SK-N-SH treated with all-trans-retinoic acid at 6 μM for 48 hours (cell line): ENCODE results near the gene C9.

Experiments
- ARNTL ChIP-seq: fragments of 450-650 bp; formaldehyde crosslinking; IDR thresholded peaks from 2 replicates; pipeline ENCODE4 v1.5.0; 2020; ENCODE audit warnings: low read depth, mild to moderate bottlenecking, moderate library complexity, borderline replicate concordance
- CREB5 ChIP-seq: fragments of 250-450 bp; sonication (Bioruptor Pico); IDR thresholded peaks from 2 replicates; pipeline ENCODE4 v1.5.1; 2020; ENCODE audit warnings: low read depth, mild to moderate bottlenecking, moderate library complexity
- CSDC2 ChIP-seq: fragments of 250-450 bp; sonication (Bioruptor Pico); IDR thresholded peaks from 2 replicates; pipeline ENCODE4 v1.5.0; 2020; ENCODE audit warnings: mild to moderate bottlenecking, moderate library complexity
- ISL1 ChIP-seq: fragments of 250-450 bp; sonication (Bioruptor Pico); IDR thresholded peaks from 2 replicates; pipeline ENCODE4 v2.1.2; 2022; ENCODE audit warnings: mild to moderate bottlenecking, moderate library complexity
- PPARA ChIP-seq: fragments of 250-450 bp; sonication (Bioruptor Pico); IDR thresholded peaks from 2 replicates; pipeline ENCODE4 v1.5.0; 2020; ENCODE audit warnings: mild to moderate bottlenecking, borderline replicate concordance
- SNAI2 ChIP-seq: fragments of 250-450 bp; sonication (Bioruptor Pico); IDR thresholded peaks from 2 replicates; pipeline ENCODE4 v1.5.0; 2020; ENCODE audit warnings: mild to moderate bottlenecking, moderate library complexity
- TCF4 ChIP-seq: fragments of 250-450 bp; sonication (Bioruptor Pico); IDR thresholded peaks from 2 replicates; pipeline ENCODE4 v1.8.0; 2021; ENCODE audit warnings: mild to moderate bottlenecking, moderate library complexity, borderline replicate concordance
- ZFP30 ChIP-seq: fragments of 450-650 bp; formaldehyde crosslinking; IDR thresholded peaks from 2 replicates; pipeline ENCODE4 v1.5.0; 2022; ENCODE audit warnings: mild to moderate bottlenecking, moderate library complexity
- ZNF8 ChIP-seq: fragments of 450-650 bp; formaldehyde crosslinking; IDR thresholded peaks from 2 replicates; pipeline ENCODE4 v1.5.0; 2020; ENCODE audit warnings: mild to moderate bottlenecking, moderate library complexity
- TF ChIP-seq, protein P1 (sequence below): fragments of 250-450 bp; sonication (Bioruptor Pico); IDR thresholded peaks from 2 replicates; pipeline ENCODE4 v1.5.0; 2020; ENCODE audit warnings: mild to moderate bottlenecking, moderate library complexity

DNA sequence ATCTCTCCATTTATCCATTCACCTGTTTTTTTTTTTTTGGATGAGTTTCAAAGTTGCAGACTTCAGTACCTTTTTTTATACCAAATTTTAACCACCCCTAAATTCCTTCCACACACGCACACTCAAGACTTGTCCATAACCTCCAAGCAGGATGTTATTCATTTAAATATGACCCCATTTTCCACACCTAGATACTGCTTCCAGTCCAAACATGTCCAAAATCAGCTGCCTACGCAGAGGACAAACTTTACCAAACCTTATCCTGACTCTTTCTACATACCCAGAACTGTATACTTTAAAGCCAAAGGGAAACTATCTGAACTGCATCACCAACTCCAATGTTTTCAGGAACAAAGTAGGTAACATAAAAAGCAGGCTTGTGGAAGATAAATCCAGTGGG, 108.9 kb downstream of the C9 start:
- TF ChIP-seq SNAI2 (CRISPR knock-in tag) (no peak), ISL1 (no peak), ARNTL (CRISPR knock-in tag) (no peak), TCF4 (CRISPR knock-in tag) (no peak), PPARA (CRISPR knock-in tag) (no peak), ZNF8 (no peak), ZFP30 (no peak), CSDC2 (no peak), CREB5 (no peak)
- TF ChIP-seq, protein P1, sequence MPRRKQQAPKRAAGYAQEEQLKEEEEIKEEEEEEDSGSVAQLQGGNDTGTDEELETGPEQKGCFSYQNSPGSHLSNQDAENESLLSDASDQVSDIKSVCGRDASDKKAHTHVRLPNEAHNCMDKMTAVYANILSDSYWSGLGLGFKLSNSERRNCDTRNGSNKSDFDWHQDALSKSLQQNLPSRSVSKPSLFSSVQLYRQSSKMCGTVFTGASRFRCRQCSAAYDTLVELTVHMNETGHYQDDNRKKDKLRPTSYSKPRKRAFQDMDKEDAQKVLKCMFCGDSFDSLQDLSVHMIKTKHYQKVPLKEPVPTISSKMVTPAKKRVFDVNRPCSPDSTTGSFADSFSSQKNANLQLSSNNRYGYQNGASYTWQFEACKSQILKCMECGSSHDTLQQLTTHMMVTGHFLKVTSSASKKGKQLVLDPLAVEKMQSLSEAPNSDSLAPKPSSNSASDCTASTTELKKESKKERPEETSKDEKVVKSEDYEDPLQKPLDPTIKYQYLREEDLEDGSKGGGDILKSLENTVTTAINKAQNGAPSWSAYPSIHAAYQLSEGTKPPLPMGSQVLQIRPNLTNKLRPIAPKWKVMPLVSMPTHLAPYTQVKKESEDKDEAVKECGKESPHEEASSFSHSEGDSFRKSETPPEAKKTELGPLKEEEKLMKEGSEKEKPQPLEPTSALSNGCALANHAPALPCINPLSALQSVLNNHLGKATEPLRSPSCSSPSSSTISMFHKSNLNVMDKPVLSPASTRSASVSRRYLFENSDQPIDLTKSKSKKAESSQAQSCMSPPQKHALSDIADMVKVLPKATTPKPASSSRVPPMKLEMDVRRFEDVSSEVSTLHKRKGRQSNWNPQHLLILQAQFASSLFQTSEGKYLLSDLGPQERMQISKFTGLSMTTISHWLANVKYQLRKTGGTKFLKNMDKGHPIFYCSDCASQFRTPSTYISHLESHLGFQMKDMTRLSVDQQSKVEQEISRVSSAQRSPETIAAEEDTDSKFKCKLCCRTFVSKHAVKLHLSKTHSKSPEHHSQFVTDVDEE (CRISPR knock-in tag) = no peak
